C4-2B (cell line): ENCODE results near the gene FBXW5.

Experiments used
- H3K27ac ChIP-seq: fragments of 450-650 bp; 2 replicates; pipeline ENCODE4 v1.5.1; 2017
- CTCF ChIP-seq: fragments of 450-650 bp; conservative IDR thresholded peaks from 2 replicates; pipeline ENCODE4 v1.5.1; 2017; ENCODE audit warnings: mild to moderate bottlenecking
- ZFX ChIP-seq: fragments of 450-650 bp; IDR thresholded peaks from 2 replicates; pipeline ENCODE4 v1.6.1; 2017

FBXW5 gene

GRCh38 chr9:136920734-136921231 lies 23.8 kb downstream of the FBXW5 start:
- no peak for TF ChIP-seq CTCF
- no peak for TF ChIP-seq ZFX

GRCh38 chr9:136920069-136920468 lies 24.5 kb downstream of the FBXW5 start:
- no peak for TF ChIP-seq CTCF
- TF ChIP-seq ZFX = no peak
- no peak overlapping the region for H3K27ac ChIP-seq

More at GRCh38 chr9:136920734-136921231, 23.8 kb downstream of the FBXW5 start:
- H3K27ac ChIP-seq = no peak overlapping the region

- no peak overlapping the region for H3K27ac ChIP-seq
- TF ChIP-seq ZFX (no peak), CTCF (no peak)
Measured at GRCh38 chr9:136917902-136918301, 26.6 kb downstream of the FBXW5 start.

- TF ChIP-seq ZFX (no peak), CTCF (no peak)
- no peak overlapping the region for H3K27ac ChIP-seq
Measured at GRCh38 chr9:136916330-136917184, 28.0 kb downstream of the FBXW5 start.

GRCh38 chr9:136915632-136916329 lies 28.8 kb downstream of the FBXW5 start:
- H3K27ac ChIP-seq = no peak overlapping the region
- TF ChIP-seq CTCF (no peak), ZFX (no peak)

GRCh38 chr9:136913701-136914438 lies 30.7 kb downstream of the FBXW5 start:
- TF ChIP-seq ZFX (no peak), CTCF (no peak)
- no peak overlapping the region for H3K27ac ChIP-seq

- no peak for TF ChIP-seq ZFX
- TF ChIP-seq CTCF = no peak
Measured at GRCh38 chr9:136910901-136911245, 33.7 kb downstream of the FBXW5 start.

More at GRCh38 chr9:136910901-136911245, 33.7 kb downstream of the FBXW5 start:
- H3K27ac ChIP-seq = no peak overlapping the region
